Measurements from ENCODE around the gene TMEM52. TPM values are rescaled to one million over a fixed set of nuclear protein-coding genes. Genes with fewer than 3 reads are reported as not detected.

The TMEM52 gene
- total and polyA plus RNA-seq, 2 of the 8 experiments (the other 6 are each of a cell fraction or from before 2014, with no cell fraction given): 14.6 to 30.2 TPM

GRCh38 chr1:1895456-1896336 lies 23.4 kb downstream of the TMEM52 start:
- CTCF ChIA-PET (ENCODE audit: partially characterized antibody): interaction anchor here (1.3 to 7.0 kb wide), 7 partner anchors 11 to 116 kb away, joined by 3 to 64 read pairs (median 5); no protein-coding TSS in a partner anchor
- no peak overlapping the region for H2BK20ac ChIP-seq (ENCODE audit: low read length)
- H4K91ac ChIP-seq (replicated peaks; ENCODE audit: insufficient read length, low read length): no peak overlapping the region
- H3K56ac ChIP-seq (replicated peaks; ENCODE audit: insufficient read length, low read depth, low read length): no peak overlapping the region
- H3K23ac ChIP-seq (ENCODE audit: insufficient read length): no peak overlapping the region
- H3K14ac ChIP-seq (ENCODE audit: insufficient read length): no peak overlapping the region
- H4K20me1 ChIP-seq (replicated peaks in 1 of 2; ENCODE audit: control insufficient read depth in 1 of 2, insufficient read depth in 2 of 2, low read length in 2 of 2): peaks cover 0 to 9% of the 10 kb centered on the region in 2 experiments
- DNase-seq (ENCODE audit: low read depth in 1 of 2, low spot score in 2 of 2): no peak
- no peak overlapping the region for H2BK15ac ChIP-seq (ENCODE audit: low read length)
- H2AFZ ChIP-seq (ENCODE audit: low read length): no peak overlapping the region
- peak overlapping the region; percentile 11; the same call in 1 of the 2 replicates for H2BK12ac ChIP-seq (ENCODE audit: low read depth, low read length)
- no peak for FAIRE-seq
- peaks cover 5% of the 10 kb centered on the region; the same call in 1 of the 2 replicates for H3K23me2 ChIP-seq (ENCODE audit: low read depth, low read length)
- no peak overlapping the region; a peak in 1 of 4 replicates for H3K4me2 ChIP-seq (ENCODE audit: insufficient read depth in 1 of 2, low read depth in 2 of 2, low read length in 2 of 2)
- no peak overlapping the region for H2BK120ac ChIP-seq (replicated peaks; ENCODE audit: low read depth, low read length)
- no peak overlapping the region; the same call in 1 of the 2 replicates for H2BK5ac ChIP-seq (ENCODE audit: low read depth, low read length)
- H2AK5ac ChIP-seq (ENCODE audit: low read depth, low read length): peak overlapping the region; percentile 3; the same call in 1 of the 2 replicates
- no peak for TF ChIP-seq KDM5A (IDR thresholded peaks at IDR 0.05; ENCODE audit: low read length)
- TF ChIP-seq SRF (IDR thresholded peaks at IDR 0.05; ENCODE audit: low read depth, low read length): no peak
- no peak for TF ChIP-seq ATF2 (IDR thresholded peaks at IDR 0.05; ENCODE audit: low read length)
- no peak for TF ChIP-seq EP300 (IDR thresholded peaks at IDR 0.05; ENCODE audit: borderline replicate concordance in 1 of 2, low read depth in 2 of 2, low read length in 2 of 2)
- TF ChIP-seq TBP (IDR thresholded peaks at IDR 0.05; ENCODE audit: low read depth, low read length): no peak
- no peak for TF ChIP-seq ATF3 (IDR thresholded peaks at IDR 0.05; ENCODE audit: insufficient read depth, low read depth, low read length)
- no peak for TF ChIP-seq CHD1 (IDR thresholded peaks at IDR 0.05; ENCODE audit: low read depth, low read length)
- TF ChIP-seq RBBP5 (IDR thresholded peaks at IDR 0.05; ENCODE audit: borderline replicate concordance, low read depth, low read length): no peak
- H3K27me3 ChIP-seq (replicated peaks in 1 of 4; ENCODE audit: control insufficient read depth in 3 of 4, extremely low read depth in 1 of 4, insufficient read depth in 3 of 4, low read length in 3 of 4): no peaks in the 10 kb centered on the region; a peak in 3 of 7 replicates
- no peak overlapping the region for H3K27ac ChIP-seq (ENCODE audit: low read depth, low read length)
- H3K79me1 ChIP-seq (ENCODE audit: low read depth, low read length): no peaks in the 10 kb centered on the region; the same call in 1 of the 2 replicates
- H3K9ac ChIP-seq (replicated peaks in 1 of 4; ENCODE audit: extremely low read depth in 1 of 4, low read depth in 3 of 4, low read length in 3 of 4): no peak overlapping the region
- no peak overlapping the region for H3K4ac ChIP-seq (replicated peaks; ENCODE audit: insufficient read length, low read depth, low read length)
- peak overlapping the region; percentile 64; the same call in 1 of the 2 replicates for H4K8ac ChIP-seq (ENCODE audit: extremely low read depth, insufficient read depth, low read length)
- H3K9me3 ChIP-seq (ENCODE audit: insufficient read depth in 2 of 2, low read depth in 1 of 2, low read length in 1 of 2): no peaks in the 10 kb centered on the region
- peak overlapping the region; percentile 4; the same call in 1 of the 2 replicates for H3K18ac ChIP-seq (ENCODE audit: extremely low read depth, low read length)
- H3K36me3 ChIP-seq (ENCODE audit: control insufficient read depth in 2 of 4, insufficient read depth in 4 of 4, low read length in 3 of 4): no peaks in the 10 kb centered on the region
- 89% methylated on average over 14 of the region's 14 CpGs; no CpG with 5 or more reads in 1 of the 2 experiments for WGBS, 2 experiments (ENCODE audit: extremely low coverage in 1 of 2, insufficient coverage in 1 of 2, insufficient read length in 1 of 2, insufficient replicate concordance in 2 of 2, low coverage in 1 of 2, low lambda C conversion rate in 2 of 2, missing lambda C conversion rate in 1 of 2)
- H4K5ac ChIP-seq (ENCODE audit: insufficient read length, low read depth, low read length): no peak overlapping the region
- H3K4me3 ChIP-seq (ENCODE audit: extremely low read depth in 1 of 4, insufficient read depth in 2 of 4, low read depth in 3 of 4, low read length in 4 of 4): no peak overlapping the region
- H3K4me1 ChIP-seq (replicated peaks in 1 of 4; ENCODE audit: control insufficient read depth in 3 of 4, insufficient read depth in 4 of 4, low read length in 3 of 4): peaks cover 0 to 29% (median 14%) of the 10 kb centered on the region in 4 experiments; a peak in 6 of 7 replicates
- POLR2A ChIA-PET (ENCODE audit: partially characterized antibody): interaction anchor here (1.0 to 1.7 kb wide), 7 partner anchors 10 to 91 kb away, joined by 3 to 6 read pairs (median 4); no protein-coding TSS in a partner anchor
- no peaks in the 10 kb centered on the region for H3K79me2 ChIP-seq (ENCODE audit: control insufficient read depth in 1 of 2, insufficient read depth in 2 of 2, low read length in 2 of 2)

All from H1 (cell line).